Measurements from ENCODE around the gene COL11A2.

Gene COL11A2

GRCh38 chr6:33123181-33123580, 69.1 kb downstream of the COL11A2 start:
- Histone ChIP-seq H3K4me1 (ENCODE audit: control insufficient read depth, insufficient read depth, low read length) (peaks cover 25% of the 10 kb centered on the region), H3K9me3 (ENCODE audit: control insufficient read depth, insufficient read depth, low read depth, low read length) (peaks cover 26% of the 10 kb centered on the region), H3K27ac (ENCODE audit: low read depth, low read length) (no peak overlapping the region), H3K9ac (ENCODE audit: low read length) (no peak overlapping the region), H3K27me3 (ENCODE audit: control insufficient read depth, insufficient read depth, low read length) (no peaks in the 10 kb centered on the region), H3K4me3 (ENCODE audit: low read depth, low read length) (no peak overlapping the region), H3K36me3 (ENCODE audit: control insufficient read depth, insufficient read depth, low read length) (peaks cover 34% of the 10 kb centered on the region)

- peaks cover 19% of the 10 kb centered on the region; the same call in 1 of the 2 replicates for H3K27me3 ChIP-seq (ENCODE audit: control insufficient read depth, insufficient read depth, low read length)
- H3K9ac ChIP-seq (ENCODE audit: low read length): no peak overlapping the region
Observed at GRCh38 chr6:33120001-33120400, 72.3 kb downstream of the COL11A2 start.

GRCh38 chr6:33118525-33119123, 73.6 kb downstream of the COL11A2 start:
- Histone ChIP-seq H3K9ac (ENCODE audit: low read length) (peak overlapping the region; percentile 98), H3K27ac (ENCODE audit: low read depth, low read length) (peak overlapping the region; percentile 98), H3K36me3 (ENCODE audit: control insufficient read depth, insufficient read depth, low read length) (peaks cover 14% of the 10 kb centered on the region), H3K27me3 (ENCODE audit: control insufficient read depth, insufficient read depth, low read length) (peaks cover 25% of the 10 kb centered on the region; the same call in 1 of the 2 replicates), H3K4me1 (ENCODE audit: control insufficient read depth, insufficient read depth, low read length) (peaks cover 25% of the 10 kb centered on the region), H3K4me3 (ENCODE audit: low read depth, low read length) (peak overlapping the region; percentile 87), H3K9me3 (ENCODE audit: control insufficient read depth, insufficient read depth, low read depth, low read length) (peaks cover 13% of the 10 kb centered on the region)

More at GRCh38 chr6:33120001-33120400, 72.3 kb downstream of the COL11A2 start:
- Histone ChIP-seq H3K4me3 (ENCODE audit: low read depth, low read length) (no peak overlapping the region), H3K9me3 (ENCODE audit: control insufficient read depth, insufficient read depth, low read depth, low read length) (peaks cover 25% of the 10 kb centered on the region), H3K27ac (ENCODE audit: low read depth, low read length) (no peak overlapping the region), H3K4me1 (ENCODE audit: control insufficient read depth, insufficient read depth, low read length) (peaks cover 23% of the 10 kb centered on the region), H3K36me3 (ENCODE audit: control insufficient read depth, insufficient read depth, low read length) (peaks cover 26% of the 10 kb centered on the region)

GRCh38 chr6:33117811-33118277, 74.4 kb downstream of the COL11A2 start:
- peaks cover 5% of the 10 kb centered on the region for H3K9me3 ChIP-seq (ENCODE audit: control insufficient read depth, insufficient read depth, low read depth, low read length)
- peaks cover 29% of the 10 kb centered on the region; the same call in 1 of the 2 replicates for H3K27me3 ChIP-seq (ENCODE audit: control insufficient read depth, insufficient read depth, low read length)
- H3K4me1 ChIP-seq (ENCODE audit: control insufficient read depth, insufficient read depth, low read length): peaks cover 25% of the 10 kb centered on the region
- peak overlapping the region; percentile 87 for H3K4me3 ChIP-seq (ENCODE audit: low read depth, low read length)
- peak overlapping the region; percentile 98 for H3K9ac ChIP-seq (ENCODE audit: low read length)
- peak overlapping the region; percentile 98 for H3K27ac ChIP-seq (ENCODE audit: low read depth, low read length)
- H3K36me3 ChIP-seq (ENCODE audit: control insufficient read depth, insufficient read depth, low read length): peaks cover 6% of the 10 kb centered on the region

GRCh38 chr6:33116841-33117711, 75.2 kb downstream of the COL11A2 start:
- no peaks in the 10 kb centered on the region for H3K36me3 ChIP-seq (ENCODE audit: control insufficient read depth, insufficient read depth, low read length)
- H3K4me3 ChIP-seq (ENCODE audit: low read depth, low read length): peak overlapping the region; percentile 87
- peaks cover 25% of the 10 kb centered on the region for H3K4me1 ChIP-seq (ENCODE audit: control insufficient read depth, insufficient read depth, low read length)
- no peaks in the 10 kb centered on the region for H3K9me3 ChIP-seq (ENCODE audit: control insufficient read depth, insufficient read depth, low read depth, low read length)
- H3K27me3 ChIP-seq (ENCODE audit: control insufficient read depth, insufficient read depth, low read length): peaks cover 29% of the 10 kb centered on the region; the same call in 1 of the 2 replicates
- peak overlapping the region; percentile 98 for H3K27ac ChIP-seq (ENCODE audit: low read depth, low read length)
- H3K9ac ChIP-seq (ENCODE audit: low read length): peak overlapping the region; percentile 98

GRCh38 chr6:33116417-33116816, 75.8 kb downstream of the COL11A2 start:
- Histone ChIP-seq H3K36me3 (ENCODE audit: control insufficient read depth, insufficient read depth, low read length) (no peaks in the 10 kb centered on the region), H3K27ac (ENCODE audit: low read depth, low read length) (peak overlapping the region; percentile 98; the same call in 1 of the 2 replicates), H3K9ac (ENCODE audit: low read length) (peak overlapping the region; percentile 98), H3K27me3 (ENCODE audit: control insufficient read depth, insufficient read depth, low read length) (peaks cover 29% of the 10 kb centered on the region; the same call in 1 of the 2 replicates), H3K9me3 (ENCODE audit: control insufficient read depth, insufficient read depth, low read depth, low read length) (no peaks in the 10 kb centered on the region), H3K4me3 (ENCODE audit: low read depth, low read length) (peak overlapping the region; percentile 87), H3K4me1 (ENCODE audit: control insufficient read depth, insufficient read depth, low read length) (peaks cover 25% of the 10 kb centered on the region)

- Histone ChIP-seq H3K9me3 (ENCODE audit: control insufficient read depth, insufficient read depth, low read depth, low read length) (no peaks in the 10 kb centered on the region), H3K9ac (ENCODE audit: low read length) (no peak overlapping the region), H3K36me3 (ENCODE audit: control insufficient read depth, insufficient read depth, low read length) (no peaks in the 10 kb centered on the region), H3K4me1 (ENCODE audit: control insufficient read depth, insufficient read depth, low read length) (peaks cover 11% of the 10 kb centered on the region), H3K27me3 (ENCODE audit: control insufficient read depth, insufficient read depth, low read length) (peaks cover 33% of the 10 kb centered on the region; the same call in 1 of the 2 replicates), H3K27ac (ENCODE audit: low read depth, low read length) (no peak overlapping the region), H3K4me3 (ENCODE audit: low read depth, low read length) (no peak overlapping the region)
Observed at GRCh38 chr6:33114406-33114805, 77.9 kb downstream of the COL11A2 start.

- no peak overlapping the region for H3K9ac ChIP-seq (ENCODE audit: low read length)
- no peaks in the 10 kb centered on the region for H3K9me3 ChIP-seq (ENCODE audit: control insufficient read depth, insufficient read depth, low read depth, low read length)
- peaks cover 35% of the 10 kb centered on the region; the same call in 1 of the 2 replicates for H3K27me3 ChIP-seq (ENCODE audit: control insufficient read depth, insufficient read depth, low read length)
- H3K27ac ChIP-seq (ENCODE audit: low read depth, low read length): no peak overlapping the region
- H3K4me3 ChIP-seq (ENCODE audit: low read depth, low read length): no peak overlapping the region
- peaks cover 4% of the 10 kb centered on the region; the same call in 1 of the 2 replicates for H3K4me1 ChIP-seq (ENCODE audit: control insufficient read depth, insufficient read depth, low read length)
- no peaks in the 10 kb centered on the region for H3K36me3 ChIP-seq (ENCODE audit: control insufficient read depth, insufficient read depth, low read length)
Observed at GRCh38 chr6:33113755-33114154, 78.5 kb downstream of the COL11A2 start.
